ENCODE results near the gene ATOH8. TPM values are rescaled to one million over a fixed set of nuclear protein-coding genes. Genes with fewer than 3 reads are reported as not detected.
A peak's percentile ranks its signal among the peaks of the same experiment; 100 is the strongest.

Gene ATOH8
- total and polyA plus RNA-seq, 10 of the 15 experiments (the other 5 are each of a cell fraction or from before 2014, with no cell fraction given): 0.03 to 0.60 TPM; not detected in 8

DNA sequence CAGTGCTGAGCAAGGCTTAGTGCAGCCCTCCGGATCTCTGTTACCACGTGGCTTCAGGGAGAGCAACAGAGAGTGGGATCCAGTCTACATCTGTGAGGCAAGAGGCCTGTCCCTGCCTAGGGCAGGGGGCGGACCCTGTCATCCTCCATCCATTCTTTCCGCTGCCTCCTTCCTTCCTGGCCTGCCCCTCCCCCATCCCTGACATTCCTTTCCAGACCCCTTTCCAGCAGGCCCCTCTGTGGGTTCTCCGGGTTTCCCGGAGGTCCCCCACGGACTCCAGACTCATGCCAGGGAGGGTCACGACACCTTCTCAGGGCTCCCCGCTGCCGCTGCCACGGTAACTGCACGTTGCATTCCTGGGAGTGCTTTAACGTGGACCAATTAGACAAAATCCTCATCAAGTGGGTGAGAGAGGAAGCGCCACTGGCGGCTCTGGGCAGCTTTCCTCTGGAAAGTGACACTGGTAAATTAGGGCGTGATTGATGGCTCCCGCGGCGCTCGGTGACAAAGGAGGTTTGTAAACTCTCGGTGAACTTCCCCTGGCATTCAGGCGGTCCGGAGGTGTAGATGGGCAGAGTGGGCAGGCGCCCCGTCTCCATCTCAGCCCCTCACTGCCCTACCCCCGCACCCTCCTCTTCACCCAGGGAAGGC lies 11.4 kb downstream of the ATOH8 start:
- peaks cover 4% of the 10 kb centered on the region; the same call in 1 of the 2 replicates for H4K20me1 ChIP-seq (ENCODE audit: control insufficient read depth, insufficient read depth)
- ChIA-PET SMC1A (ENCODE audit: uncharacterized antibody, unreplicated experiment) (interaction anchor here (1.1 kb wide), 1 partner anchor 20 kb away, joined by 3 read pairs; no protein-coding TSS in a partner anchor), RAD21 (ENCODE audit: unreplicated experiment) (interaction anchor here (1.8 kb wide), 1 partner anchor 49 kb away, joined by 5 read pairs; no protein-coding TSS in a partner anchor), CTCF (interaction anchor here (0.9 to 1.9 kb wide), 4 partner anchors 10 to 49 kb away, joined by 3 to 6 read pairs (median 4); no protein-coding TSS in a partner anchor), POLR2A (no interaction called here)
- DNase-seq (ENCODE audit: low read depth, low spot score): no peak
- FAIRE-seq: no peak
- H3K4me1 ChIP-seq (ENCODE audit: control insufficient read depth, insufficient read depth, low read length): no peaks in the 10 kb centered on the region
- BruUV-seq (replicated peaks): no TSS peak
- H3K9ac ChIP-seq (ENCODE audit: control insufficient read depth, insufficient read depth, low read length): no peak overlapping the region
- TF ChIP-seq PKNOX1 (IDR thresholded peaks at IDR 0.05) (peak; percentile 53; the same call in 1 of the 2 replicates), PAX8 (IDR thresholded peaks at IDR 0.05) (no peak), TAF1 (IDR thresholded peaks at IDR 0.05; ENCODE audit: borderline replicate concordance, low read depth, low read length) (no peak)
- TF ChIP-seq, protein P1, sequence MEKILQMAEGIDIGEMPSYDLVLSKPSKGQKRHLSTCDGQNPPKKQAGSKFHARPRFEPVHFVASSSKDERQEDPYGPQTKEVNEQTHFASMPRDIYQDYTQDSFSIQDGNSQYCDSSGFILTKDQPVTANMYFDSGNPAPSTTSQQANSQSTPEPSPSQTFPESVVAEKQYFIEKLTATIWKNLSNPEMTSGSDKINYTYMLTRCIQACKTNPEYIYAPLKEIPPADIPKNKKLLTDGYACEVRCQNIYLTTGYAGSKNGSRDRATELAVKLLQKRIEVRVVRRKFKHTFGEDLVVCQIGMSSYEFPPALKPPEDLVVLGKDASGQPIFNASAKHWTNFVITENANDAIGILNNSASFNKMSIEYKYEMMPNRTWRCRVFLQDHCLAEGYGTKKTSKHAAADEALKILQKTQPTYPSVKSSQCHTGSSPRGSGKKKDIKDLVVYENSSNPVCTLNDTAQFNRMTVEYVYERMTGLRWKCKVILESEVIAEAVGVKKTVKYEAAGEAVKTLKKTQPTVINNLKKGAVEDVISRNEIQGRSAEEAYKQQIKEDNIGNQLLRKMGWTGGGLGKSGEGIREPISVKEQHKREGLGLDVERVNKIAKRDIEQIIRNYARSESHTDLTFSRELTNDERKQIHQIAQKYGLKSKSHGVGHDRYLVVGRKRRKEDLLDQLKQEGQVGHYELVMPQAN (conservative IDR thresholded peaks at IDR 0.05): no peak
- in situ Hi-C loops (cut with MboI) (no loop called here), intact Hi-C loops (cut with micrococcal nuclease; ENCODE audit: unreplicated experiment) (no loop called here)
- no peaks in the 10 kb centered on the region for H3K79me2 ChIP-seq (ENCODE audit: control insufficient read depth, insufficient read depth, low read length)
- no peak for ATAC-seq
- WGBS (ENCODE audit: insufficient coverage, insufficient replicate concordance, low lambda C conversion rate, missing lambda C conversion rate): 37% methylated on average over 25 of the region's 26 CpGs
- H3K4me2 ChIP-seq (ENCODE audit: control insufficient read depth, insufficient read depth): no peak overlapping the region
- no peak overlapping the region for H3K27ac ChIP-seq (ENCODE audit: control insufficient read depth, insufficient read depth)
- H3K36me3 ChIP-seq (ENCODE audit: control insufficient read depth in 2 of 2, insufficient read depth in 2 of 2, low read length in 1 of 2): no peaks in the 10 kb centered on the region; a peak in 1 of 4 replicates
- peaks cover 0 to 4% of the 10 kb centered on the region in 2 experiments; a peak in 3 of 4 replicates for H3K27me3 ChIP-seq (replicated peaks in 1 of 2; ENCODE audit: control insufficient read depth in 2 of 2, insufficient read depth in 2 of 2, low read length in 1 of 2)
- H2AFZ ChIP-seq (ENCODE audit: control insufficient read depth, low read depth, low read length): no peak overlapping the region
- H3K9me3 ChIP-seq (replicated peaks; ENCODE audit: control insufficient read depth, insufficient read depth, low read length): no peaks in the 10 kb centered on the region
- H3K4me3 ChIP-seq: no peak overlapping the region
